Karpas-422 (cell line): ENCODE data around the gene PCYT2. TPM values are rescaled to one million over a fixed set of nuclear protein-coding genes. Genes with fewer than 3 reads are reported as not detected.
A peak's percentile ranks its signal among the peaks of the same experiment; 100 is the strongest.

ENCODE experiments used
- DNase-seq: peaks from one replicate; pipeline ENCODE4 v3.0.0-alpha.2; 2015
- H2AFZ ChIP-seq: fragments of 200-600 bp; sonication (generic); 2 replicates; pipeline ENCODE4 v1.6.1; 2014; ENCODE audit warnings: antibody characterized with exemption, low read length, mixed read lengths
- H3K27ac ChIP-seq: fragments of 200-600 bp; sonication (generic); 2 replicates; pipeline ENCODE4 v1.5.1; 2014; ENCODE audit warnings: mild to moderate bottlenecking, low read length, moderate library complexity
- H3K27me3 ChIP-seq: fragments of 200-600 bp; sonication (generic); 2 replicates; pipeline ENCODE4 v1.6.1; 2014; ENCODE audit warnings: low read length, mixed read lengths
- H3K36me3 ChIP-seq: fragments of 200-600 bp; sonication (generic); 2 replicates; pipeline ENCODE4 v1.6.1; 2014; ENCODE audit warnings: low read length, mixed read lengths; ENCODE audit not compliant: insufficient read depth
- H3K4me1 ChIP-seq: fragments of 200-600 bp; sonication (generic); 2 replicates; pipeline ENCODE4 v1.6.1; 2014; ENCODE audit warnings: mild to moderate bottlenecking, low read length, mixed read lengths
- H3K4me2 ChIP-seq: fragments of 200-600 bp; sonication (generic); 2 replicates; pipeline ENCODE4 v1.6.1; 2014; ENCODE audit warnings: low read length, low read depth, mild to moderate bottlenecking; ENCODE audit not compliant: poor library complexity, severe bottlenecking
- H3K4me3 ChIP-seq: fragments of 200-600 bp; sonication (generic); 2 replicates; pipeline ENCODE4 v1.5.1; 2014; ENCODE audit warnings: mild to moderate bottlenecking, antibody characterized with exemption, low read length, mixed read lengths
- H3K79me2 ChIP-seq: fragments of 200-600 bp; sonication (generic); 2 replicates; pipeline ENCODE4 v1.6.1; 2014; ENCODE audit warnings: mild to moderate bottlenecking, low read length, mixed read lengths
- H3K9ac ChIP-seq: fragments of 200-600 bp; sonication (generic); 2 replicates; pipeline ENCODE4 v1.6.0; 2014; ENCODE audit warnings: low read length
- H3K9me2 ChIP-seq: fragments of 200-600 bp; sonication (generic), shearing (Covaris generic); replicated peaks from 2 replicates; pipeline ENCODE4 v1.6.0; 2014; ENCODE audit warnings: mild to moderate bottlenecking, low read length, moderate library complexity; ENCODE audit not compliant: insufficient read depth
- H3K9me3 ChIP-seq: fragments of 300-700, 200-600 bp; sonication (generic); 2 replicates; pipeline ENCODE4 v1.6.1; 2014; ENCODE audit warnings: low read length, mixed read lengths
- H4K20me1 ChIP-seq: fragments of 200-600 bp; sonication (generic); 2 replicates; pipeline ENCODE4 v1.6.1; 2014; ENCODE audit warnings: mild to moderate bottlenecking, antibody characterized with exemption, low read length, low read depth; ENCODE audit not compliant: insufficient read depth
- total RNA-seq: library from RNA; depleted of rRNA; stranded (reverse); fragments of >200 nt; shearing (Covaris generic); gene quantifications from 2 replicates; pipeline ENCODE4 v1.2.3, GENCODE V29; 2014; ENCODE audit warnings: low replicate concordance

PCYT2 gene
- total RNA-seq, 1 experiment from 2014 or later, result 20.9 TPM

- Histone ChIP-seq H3K4me3 (no peak overlapping the region), H2AFZ (no peak overlapping the region), H4K20me1 (peaks cover 17% of the 10 kb centered on the region; the same call in 1 of the 2 replicates), H3K36me3 (peaks cover 18% of the 10 kb centered on the region; the same call in 1 of the 2 replicates), H3K9me2 (no peaks in the 10 kb centered on the region), H3K27me3 (no peaks in the 10 kb centered on the region), H3K9me3 (no peaks in the 10 kb centered on the region), H3K4me2 (no peak overlapping the region), H3K9ac (0 out of 2 replicates have a peak overlapping the region, but pooled peaks have one; percentile 14), H3K79me2 (peaks cover 38% of the 10 kb centered on the region), H3K27ac (peak overlapping the region; percentile 53), H3K4me1 (peaks cover 52% of the 10 kb centered on the region)
- no peak for DNase-seq
Measured at GRCh38 chr17:81866440-81867169, 44.6 kb downstream of the PCYT2 start.

GRCh38 chr17:81865733-81866439 is 45.3 kb downstream of the PCYT2 start:
- Histone ChIP-seq H3K9me2 (no peaks in the 10 kb centered on the region), H2AFZ (no peak overlapping the region), H3K4me2 (no peak overlapping the region), H4K20me1 (peaks cover 17% of the 10 kb centered on the region; the same call in 1 of the 2 replicates), H3K36me3 (peaks cover 18% of the 10 kb centered on the region; the same call in 1 of the 2 replicates), H3K79me2 (peaks cover 41% of the 10 kb centered on the region), H3K27me3 (no peaks in the 10 kb centered on the region), H3K27ac (no peak overlapping the region), H3K9me3 (no peaks in the 10 kb centered on the region), H3K4me1 (peaks cover 49% of the 10 kb centered on the region), H3K4me3 (no peak overlapping the region), H3K9ac (no peak overlapping the region)
- peak; percentile 60 for DNase-seq

DNA sequence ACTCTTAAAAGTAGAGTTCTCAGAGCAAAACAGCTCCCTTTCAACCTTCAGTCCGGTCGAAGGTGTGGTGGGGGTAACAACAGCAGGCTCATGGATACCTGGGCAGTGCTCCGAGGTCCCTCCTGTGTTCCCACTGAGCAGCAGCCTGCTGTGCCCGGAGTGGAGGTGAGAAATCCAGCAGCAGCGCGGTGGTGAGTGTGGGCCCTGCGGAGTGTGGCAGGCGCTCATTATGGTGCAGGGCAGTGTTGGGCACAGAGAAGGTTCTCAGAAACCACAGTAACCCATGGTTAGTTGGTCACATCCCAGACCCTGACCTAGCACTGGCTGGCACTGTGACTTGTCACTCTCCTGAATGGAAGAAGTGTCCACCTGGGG is 45.9 kb downstream of the PCYT2 start:
- Histone ChIP-seq H3K4me1 (peaks cover 49% of the 10 kb centered on the region), H3K9me3 (no peaks in the 10 kb centered on the region), H3K4me3 (no peak overlapping the region), H3K9ac (no peak overlapping the region), H3K27ac (no peak overlapping the region), H4K20me1 (peaks cover 14% of the 10 kb centered on the region; the same call in 1 of the 2 replicates), H3K36me3 (peaks cover 18% of the 10 kb centered on the region; the same call in 1 of the 2 replicates), H3K27me3 (no peaks in the 10 kb centered on the region), H3K79me2 (peaks cover 38% of the 10 kb centered on the region), H3K4me2 (no peak overlapping the region), H2AFZ (no peak overlapping the region), H3K9me2 (no peaks in the 10 kb centered on the region)
- DNase-seq, result no peak

- Histone ChIP-seq H3K79me2 (peaks cover 42% of the 10 kb centered on the region), H3K9ac (no peak overlapping the region), H2AFZ (no peak overlapping the region), H3K9me3 (no peaks in the 10 kb centered on the region), H3K36me3 (peaks cover 17% of the 10 kb centered on the region; the same call in 1 of the 2 replicates), H3K4me3 (no peak overlapping the region), H3K27me3 (no peaks in the 10 kb centered on the region), H3K9me2 (no peaks in the 10 kb centered on the region), H4K20me1 (peaks cover 13% of the 10 kb centered on the region), H3K4me1 (peaks cover 44% of the 10 kb centered on the region), H3K27ac (no peak overlapping the region), H3K4me2 (no peak overlapping the region)
- no peak for DNase-seq
Measured at GRCh38 chr17:81863833-81864768, 47.1 kb downstream of the PCYT2 start.

DNA sequence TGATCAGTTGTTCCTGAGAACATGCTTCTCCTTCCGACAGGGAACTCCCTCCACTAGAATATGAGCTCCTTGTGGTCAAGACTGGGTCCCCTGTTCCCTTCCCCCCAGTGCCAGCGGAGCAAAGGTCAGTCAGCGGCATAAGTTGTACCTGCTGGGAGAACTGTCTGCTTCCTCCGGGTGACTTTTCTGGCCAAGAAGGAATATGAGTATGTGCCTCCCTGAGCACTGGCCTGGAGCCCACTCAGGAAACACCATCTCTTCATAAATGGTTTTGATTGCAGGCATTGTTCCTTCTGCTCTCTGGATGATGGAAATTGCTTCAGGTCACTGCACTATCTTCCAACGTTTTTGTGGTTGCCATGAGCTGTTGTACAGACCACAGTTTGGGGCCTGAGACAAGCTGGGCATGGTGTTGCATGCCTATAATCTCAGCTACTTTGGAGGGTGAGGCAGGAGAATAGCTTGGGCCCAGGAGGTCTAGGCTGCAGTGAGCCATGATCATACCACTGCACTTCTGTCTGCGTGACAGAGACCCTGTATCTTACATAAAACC is 48.0 kb downstream of the PCYT2 start:
- H4K20me1 ChIP-seq, result peaks cover 18% of the 10 kb centered on the region

DNA sequence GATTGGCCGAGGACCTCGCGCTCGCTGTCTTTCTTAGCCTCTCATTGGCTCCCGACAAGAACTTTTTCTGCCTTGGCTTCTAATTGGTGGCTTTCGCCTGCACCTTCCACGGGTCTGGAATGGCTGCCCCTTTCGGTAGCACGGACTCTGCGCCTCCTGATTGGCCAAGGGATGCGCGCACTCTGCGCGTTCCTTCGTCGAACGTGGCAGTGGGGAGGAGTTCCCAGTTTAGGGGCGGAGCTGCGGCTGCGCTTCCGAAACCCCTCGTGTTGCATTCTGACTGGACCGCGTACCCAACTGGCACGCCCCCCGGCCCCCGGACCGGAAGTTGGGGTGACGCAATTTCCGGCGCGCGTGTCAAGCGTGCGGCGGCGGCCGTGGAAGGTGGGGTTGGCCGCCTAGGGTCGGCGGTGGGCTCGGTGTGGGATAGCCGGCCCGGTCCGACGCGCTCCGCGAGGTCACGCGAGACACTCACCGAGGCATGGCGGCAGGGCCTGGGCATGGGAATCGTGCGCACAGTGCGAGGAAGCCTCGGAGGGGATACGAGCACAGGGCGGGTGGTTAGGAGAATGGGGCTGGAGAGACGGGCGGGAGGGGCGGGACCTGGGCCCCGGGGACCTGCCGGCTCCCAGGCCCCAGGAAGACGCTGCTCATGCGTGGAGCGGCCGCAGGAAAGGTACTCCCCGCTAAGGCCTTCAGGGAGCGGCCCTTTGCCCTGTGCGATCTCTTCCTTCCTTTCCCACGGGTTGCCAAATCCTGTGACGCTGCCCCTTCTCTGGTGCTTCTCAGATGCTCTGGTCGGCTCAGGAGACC is 50.2 kb downstream of the PCYT2 start:
- peak overlapping the region; percentile 97 for H3K4me3 ChIP-seq
- no peaks in the 10 kb centered on the region for H3K27me3 ChIP-seq
- peak; percentile 100 for DNase-seq
- peak overlapping the region; percentile 69; the same call in 1 of the 2 replicates for H3K27ac ChIP-seq
- H3K9ac ChIP-seq, result peak overlapping the region; percentile 94
- peaks cover 19% of the 10 kb centered on the region for H4K20me1 ChIP-seq
- no peaks in the 10 kb centered on the region for H3K9me3 ChIP-seq
- no peak overlapping the region for H2AFZ ChIP-seq
- peaks cover 30% of the 10 kb centered on the region for H3K4me1 ChIP-seq
- no peaks in the 10 kb centered on the region for H3K9me2 ChIP-seq
- H3K36me3 ChIP-seq, result peaks cover 29% of the 10 kb centered on the region; the same call in 1 of the 2 replicates
- peak overlapping the region; percentile 91 for H3K4me2 ChIP-seq
- peaks cover 60% of the 10 kb centered on the region for H3K79me2 ChIP-seq

More for the DNA sequence above, 48.0 kb downstream of the PCYT2 start:
- Histone ChIP-seq H3K4me2 (peak overlapping the region; percentile 91), H3K4me3 (no peak overlapping the region), H3K79me2 (peaks cover 51% of the 10 kb centered on the region), H3K9me2 (no peaks in the 10 kb centered on the region), H3K9ac (0 out of 2 replicates have a peak overlapping the region, but pooled peaks have one; percentile 12), H3K36me3 (peaks cover 22% of the 10 kb centered on the region; the same call in 1 of the 2 replicates), H3K27me3 (no peaks in the 10 kb centered on the region), H3K9me3 (no peaks in the 10 kb centered on the region), H3K27ac (no peak overlapping the region), H2AFZ (no peak overlapping the region), H3K4me1 (peaks cover 44% of the 10 kb centered on the region)
- DNase-seq, result no peak
